GM19467 (cell line): Measurements from ENCODE around the gene ADGRV1.
"Not testable (repeated sequence)": the region's sequence is repeated elsewhere in the genome, so short reads cannot be mapped to it uniquely, and the experiment has no call there.

Experiments used
- ATAC-seq: cut with Tn5 transposase; IDR thresholded peaks from one replicate; pipeline ENCODE4 v1.9.1; 2021; ENCODE audit warnings: mild to moderate bottlenecking, moderate library complexity; ENCODE audit not compliant: unreplicated experiment

Gene ADGRV1

GRCh38 chr5:91018712-91019371 is 460.2 kb downstream of the ADGRV1 start:
- ATAC-seq = no peak

GRCh38 chr5:91020065-91020800 is 461.6 kb downstream of the ADGRV1 start:
- ATAC-seq = no peak

- no peak for ATAC-seq
Measured at GRCh38 chr5:91022518-91022917, 463.9 kb downstream of the ADGRV1 start.

- ATAC-seq = no peak
Measured at GRCh38 chr5:91024206-91024605, 465.6 kb downstream of the ADGRV1 start.

- ATAC-seq = no peak
Measured at GRCh38 chr5:91024727-91025126, 466.1 kb downstream of the ADGRV1 start.

- no peak for ATAC-seq
Measured at GRCh38 chr5:91025449-91025848, 466.9 kb downstream of the ADGRV1 start.

GRCh38 chr5:91025956-91026355 is 467.4 kb downstream of the ADGRV1 start:
- ATAC-seq = no peak

- no peak for ATAC-seq
Measured at GRCh38 chr5:91026466-91026865, 467.9 kb downstream of the ADGRV1 start.

GRCh38 chr5:91027405-91028139 is 469.0 kb downstream of the ADGRV1 start:
- ATAC-seq = no peak

- no peak for ATAC-seq
Measured at GRCh38 chr5:91028499-91028956, 469.9 kb downstream of the ADGRV1 start.

GRCh38 chr5:91030521-91031401 is 472.2 kb downstream of the ADGRV1 start:
- no peak for ATAC-seq

- ATAC-seq = no peak
Measured at GRCh38 chr5:91031402-91031752, 472.8 kb downstream of the ADGRV1 start.

GRCh38 chr5:91032125-91032524 is 473.5 kb downstream of the ADGRV1 start:
- no peak for ATAC-seq

- no peak for ATAC-seq
Measured at GRCh38 chr5:91033370-91033769, 474.8 kb downstream of the ADGRV1 start.

- ATAC-seq = no peak
Measured at GRCh38 chr5:91038180-91038808, 479.7 kb downstream of the ADGRV1 start.

- ATAC-seq = not testable (repeated sequence)
Measured at GRCh38 chr5:91041132-91041531, 482.5 kb downstream of the ADGRV1 start.

GRCh38 chr5:91042247-91042935 is 483.8 kb downstream of the ADGRV1 start:
- ATAC-seq = no peak

- no peak for ATAC-seq
Measured at GRCh38 chr5:91042936-91043255, 484.3 kb downstream of the ADGRV1 start.

GRCh38 chr5:91048073-91048472 is 489.5 kb downstream of the ADGRV1 start:
- ATAC-seq = no peak

GRCh38 chr5:91049112-91049511 is 490.5 kb downstream of the ADGRV1 start:
- no peak for ATAC-seq
